Neuronal stem cell (in vitro differentiated cells): Measurements from ENCODE around the gene MICU1.

ENCODE experiments used
- DNase-seq: peaks from one replicate; pipeline ENCODE4 v3.0.0-alpha.2; 2013; ENCODE audit warnings: low spot score
- H2AFZ ChIP-seq: one replicate; pipeline ENCODE4 v1.6.1; 2013; ENCODE audit warnings: mild to moderate bottlenecking, low read length, inconsistent platforms
- H2AK5ac ChIP-seq: 2 replicates; pipeline ENCODE4 v1.6.1; 2013; ENCODE audit warnings: low read depth, mild to moderate bottlenecking, inconsistent platforms, low read length, moderate library complexity, mixed read lengths
- H2BK120ac ChIP-seq: 2 replicates; pipeline ENCODE4 v1.6.1; 2013; ENCODE audit warnings: low read depth, mild to moderate bottlenecking, inconsistent platforms, low read length, moderate library complexity, mixed read lengths
- H2BK12ac ChIP-seq: one replicate; pipeline ENCODE4 v1.6.1; 2013; ENCODE audit warnings: low read length, inconsistent platforms
- H2BK15ac ChIP-seq: 2 replicates; pipeline ENCODE4 v1.6.1; 2013; ENCODE audit warnings: mild to moderate bottlenecking, low read length, inconsistent platforms, mixed read lengths
- H2BK5ac ChIP-seq: one replicate; pipeline ENCODE4 v1.6.1; 2013; ENCODE audit warnings: inconsistent platforms, mild to moderate bottlenecking, low read length, moderate library complexity
- H3K14ac ChIP-seq: one replicate; pipeline ENCODE4 v1.6.1; 2013; ENCODE audit warnings: low read length, inconsistent platforms
- H3K18ac ChIP-seq: 2 replicates; pipeline ENCODE4 v1.6.1; 2013; ENCODE audit warnings: low read length, inconsistent platforms
- H3K23ac ChIP-seq: 2 replicates; pipeline ENCODE4 v1.6.1; 2013; ENCODE audit warnings: low read depth, mild to moderate bottlenecking, mixed read lengths, low read length, inconsistent platforms; ENCODE audit not compliant: poor library complexity
- H3K27ac ChIP-seq: replicated peaks from 3 replicates; pipeline ENCODE4 v1.5.1; 2013; ENCODE audit warnings: low read length, inconsistent platforms
- H3K27me3 ChIP-seq, 3 experiments: 2 replicates each; pipeline ENCODE4 v1.6.1; 2013; ENCODE audit warnings: low read length in 3 of 3, mild to moderate bottlenecking in 2 of 3, inconsistent platforms in 1 of 3, low read depth in 1 of 3, mixed read lengths in 1 of 3, moderate library complexity in 1 of 3; ENCODE audit not compliant: control insufficient read depth in 3 of 3, insufficient read depth in 3 of 3
- H3K36me3 ChIP-seq, 2 donors: replicated peaks in 1 of 2; 2 replicates each; pipeline ENCODE4 v1.6.1; 2013; ENCODE audit warnings: low read length in 2 of 2; ENCODE audit not compliant: control insufficient read depth in 2 of 2, insufficient read depth in 2 of 2
- H3K4ac ChIP-seq: 2 replicates; pipeline ENCODE4 v1.6.1; 2013; ENCODE audit warnings: inconsistent platforms, mild to moderate bottlenecking, low read length, moderate library complexity
- H3K4me1 ChIP-seq, 2 donors: 1 replicate in 1 of 2; 2 replicates in 1 of 2; pipeline ENCODE4 v1.6.1; 2013; ENCODE audit warnings: low read length in 2 of 2, low read depth in 1 of 2; ENCODE audit not compliant: control insufficient read depth in 2 of 2, insufficient read depth in 1 of 2
- H3K4me2 ChIP-seq: one replicate; pipeline ENCODE4 v1.6.1; 2013; ENCODE audit warnings: mild to moderate bottlenecking, low read length, inconsistent platforms; ENCODE audit not compliant: insufficient read depth, poor library complexity, severe bottlenecking
- H3K4me3 ChIP-seq, 2 donors: 2 replicates each; pipeline ENCODE4 v1.5.1; 2013; ENCODE audit warnings: low read length in 2 of 2, mild to moderate bottlenecking in 2 of 2, inconsistent platforms in 1 of 2, moderate library complexity in 1 of 2
- H3K79me1 ChIP-seq: one replicate; pipeline ENCODE4 v1.6.1; 2013; ENCODE audit warnings: low read depth, mild to moderate bottlenecking, inconsistent platforms, low read length, moderate library complexity
- H3K9ac ChIP-seq: one replicate; pipeline ENCODE4 v1.6.1; 2013; ENCODE audit warnings: mild to moderate bottlenecking, low read depth, low read length, inconsistent platforms; ENCODE audit not compliant: poor library complexity
- H3K9me3 ChIP-seq, 2 donors: replicated peaks in 1 of 2; 2 replicates each; pipeline versions ENCODE3 to v1.6.1; 2013; ENCODE audit warnings: low read length in 2 of 2, mild to moderate bottlenecking in 2 of 2, inconsistent platforms in 1 of 2, low read depth in 1 of 2, mixed read lengths in 1 of 2, moderate library complexity in 1 of 2; ENCODE audit not compliant: control insufficient read depth in 2 of 2, insufficient read depth in 1 of 2
- H4K8ac ChIP-seq: one replicate; pipeline ENCODE4 v1.6.1; 2013; ENCODE audit warnings: low read depth, mild to moderate bottlenecking, inconsistent platforms, low read length, moderate library complexity
- H4K91ac ChIP-seq: one replicate; pipeline ENCODE4 v1.6.1; 2013; ENCODE audit warnings: low read length, low read depth, mild to moderate bottlenecking, inconsistent platforms; ENCODE audit not compliant: poor library complexity
- WGBS, 2 donors: extraction: QIAGEN DNeasy Blood & Tissue Kit; methylation state at CpG; one replicate each; pipeline ENCODE4 v1.1.7; 2013; ENCODE audit warnings: missing lambda C conversion rate in 2 of 2, mixed read lengths in 1 of 2; ENCODE audit not compliant: insufficient read length in 2 of 2, insufficient replicate concordance in 1 of 2; ENCODE audit errors: extremely low coverage in 2 of 2; 5-methylcytosine and 5-hydroxymethylcytosine counted together

The MICU1 gene

DNA sequence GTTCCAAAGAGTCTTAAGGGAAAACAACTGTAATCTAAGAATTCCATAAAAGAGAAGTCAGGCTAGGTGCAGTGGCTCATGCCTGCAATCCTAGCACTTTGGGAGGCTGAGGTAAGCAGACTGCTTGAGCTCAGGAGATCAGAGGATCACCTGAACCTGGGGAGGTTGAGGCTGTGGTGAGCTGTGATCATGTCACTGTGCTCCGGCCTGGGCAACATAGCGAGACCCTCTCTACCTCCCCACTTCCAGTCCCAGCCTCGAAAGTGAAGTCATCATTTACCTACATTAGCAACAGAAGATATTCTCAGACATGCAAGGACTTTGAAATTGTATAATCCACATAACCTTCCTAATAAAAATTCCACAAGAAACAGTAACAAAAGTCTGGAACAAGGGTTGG is 141.4 kb downstream of the MICU1 start:
- no peak overlapping the region for H2AK5ac ChIP-seq
- H3K36me3 ChIP-seq: no peaks in the 10 kb centered on the region
- H2BK120ac ChIP-seq: no peak overlapping the region
- H2AFZ ChIP-seq: no peak overlapping the region
- no peak overlapping the region for H2BK5ac ChIP-seq
- no peak overlapping the region for H3K18ac ChIP-seq
- no peak overlapping the region for H3K9ac ChIP-seq
- H3K4me2 ChIP-seq: no peak overlapping the region
- no CpG with 5 or more reads among the region's 3 CpGs for WGBS, 2 donors
- H3K4me3 ChIP-seq: no peak overlapping the region
- H3K27ac ChIP-seq: no peak overlapping the region
- DNase-seq: no peak
- H4K8ac ChIP-seq: no peak overlapping the region
- no peaks in the 10 kb centered on the region for H3K4me1 ChIP-seq
- H4K91ac ChIP-seq: no peak overlapping the region
- no peak overlapping the region for H3K14ac ChIP-seq
- H3K27me3 ChIP-seq: no peaks in the 10 kb centered on the region
- H3K9me3 ChIP-seq: no peaks in the 10 kb centered on the region
- H3K23ac ChIP-seq: no peak overlapping the region
- no peak overlapping the region for H3K4ac ChIP-seq
- H2BK12ac ChIP-seq: no peak overlapping the region
- H3K79me1 ChIP-seq: no peaks in the 10 kb centered on the region
- no peak overlapping the region for H2BK15ac ChIP-seq

DNA sequence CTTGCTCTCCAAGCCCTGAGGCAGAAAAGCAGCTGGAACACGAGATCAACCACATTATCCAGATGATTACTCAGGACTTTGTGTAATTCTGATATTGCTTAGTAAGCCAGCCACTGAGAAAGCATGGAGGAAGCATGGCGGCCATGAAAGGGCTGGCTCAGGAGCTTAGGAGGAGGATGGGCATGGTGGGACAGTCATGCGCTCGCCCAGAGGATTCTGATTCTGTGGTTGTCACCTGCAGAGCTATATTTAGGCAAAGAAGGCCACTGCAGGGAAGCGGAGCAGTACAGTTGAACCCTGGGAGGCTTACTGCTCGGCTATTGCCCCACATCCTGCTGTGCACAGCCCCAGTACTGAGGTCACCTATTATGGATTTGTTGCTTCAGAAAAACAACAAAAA is 142.4 kb downstream of the MICU1 start:
- Histone ChIP-seq H3K4me2 (no peak overlapping the region), H2AK5ac (no peak overlapping the region), H3K9ac (no peak overlapping the region), H2BK5ac (no peak overlapping the region), H3K4me3 (no peak overlapping the region), H2BK120ac (no peak overlapping the region), H3K79me1 (no peaks in the 10 kb centered on the region), H3K18ac (no peak overlapping the region), H3K36me3 (no peaks in the 10 kb centered on the region), H3K4me1 (no peaks in the 10 kb centered on the region), H2BK12ac (no peak overlapping the region), H3K27ac (no peak overlapping the region), H3K27me3 (no peaks in the 10 kb centered on the region), H4K8ac (no peak overlapping the region), H2AFZ (no peak overlapping the region), H3K9me3 (no peaks in the 10 kb centered on the region), H3K23ac (no peak overlapping the region), H3K14ac (no peak overlapping the region), H2BK15ac (no peak overlapping the region), H3K4ac (no peak overlapping the region), H4K91ac (no peak overlapping the region)
- DNase-seq: no peak
- WGBS, 2 donors: no CpG with 5 or more reads among the region's 6 CpGs

DNA sequence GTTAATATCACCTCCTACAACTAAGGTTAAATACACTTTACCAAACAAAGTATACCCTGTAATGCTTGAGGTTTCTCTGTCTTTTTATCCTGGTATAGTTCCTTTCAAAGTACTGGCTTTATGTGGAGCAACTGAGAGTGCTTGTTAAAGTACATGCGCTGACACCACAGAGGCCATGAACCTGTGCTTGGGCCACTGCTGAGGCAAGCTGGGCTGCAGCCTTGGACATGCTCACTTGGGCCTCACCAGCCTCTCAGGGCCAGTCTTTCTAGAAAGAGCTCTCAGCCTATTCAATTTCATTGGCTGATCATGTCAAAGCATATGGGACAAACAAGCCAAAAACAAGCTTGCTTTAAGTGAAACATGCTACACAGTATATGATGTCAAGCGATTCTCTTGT is 145.0 kb downstream of the MICU1 start:
- Histone ChIP-seq H2BK120ac (no peak overlapping the region), H3K4ac (no peak overlapping the region), H3K14ac (no peak overlapping the region), H3K18ac (no peak overlapping the region), H2BK15ac (no peak overlapping the region), H2BK5ac (no peak overlapping the region), H4K91ac (no peak overlapping the region), H4K8ac (no peak overlapping the region), H3K4me1 (no peaks in the 10 kb centered on the region), H2AK5ac (no peak overlapping the region), H2AFZ (no peak overlapping the region), H3K36me3 (peaks cover 0 to 9% of the 10 kb centered on the region in 2 donors), H3K23ac (no peak overlapping the region), H3K27ac (no peak overlapping the region), H2BK12ac (no peak overlapping the region), H3K9me3 (no peaks in the 10 kb centered on the region), H3K79me1 (no peaks in the 10 kb centered on the region), H3K27me3 (no peaks in the 10 kb centered on the region), H3K4me3 (no peak overlapping the region), H3K9ac (no peak overlapping the region), H3K4me2 (no peak overlapping the region)
- no CpG with 5 or more reads among the region's 2 CpGs for WGBS, 2 donors
- no peak for DNase-seq

DNA sequence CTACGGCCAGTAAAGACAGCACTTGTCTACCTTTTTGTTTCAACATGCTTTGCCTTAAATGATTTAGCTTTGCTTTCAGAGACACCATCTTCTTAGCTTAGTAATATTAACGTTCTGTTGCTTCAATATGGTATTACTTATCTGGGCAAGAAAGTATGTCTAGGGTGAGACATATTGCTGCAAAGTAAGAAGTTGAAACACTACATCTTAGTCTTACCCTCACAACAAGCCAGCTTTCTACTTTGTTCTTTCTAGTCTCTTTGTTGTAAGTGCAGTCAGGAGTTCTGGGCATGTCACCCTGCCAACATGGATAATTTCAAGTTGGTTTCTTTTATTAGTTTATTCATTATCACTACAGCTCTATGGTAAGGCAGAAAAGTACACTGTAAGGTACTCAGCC is 148.4 kb downstream of the MICU1 start:
- no peak overlapping the region for H2BK120ac ChIP-seq
- H3K27ac ChIP-seq: no peak overlapping the region
- H3K79me1 ChIP-seq: no peaks in the 10 kb centered on the region
- H2AK5ac ChIP-seq: no peak overlapping the region
- DNase-seq: no peak
- no peak overlapping the region for H3K4me3 ChIP-seq
- no peak overlapping the region for H3K23ac ChIP-seq
- no peak overlapping the region for H2BK15ac ChIP-seq
- H3K4ac ChIP-seq: no peak overlapping the region
- H3K9me3 ChIP-seq: no peaks in the 10 kb centered on the region
- H3K4me2 ChIP-seq: no peak overlapping the region
- peaks cover 4 to 31% of the 10 kb centered on the region in 2 donors for H3K36me3 ChIP-seq
- no CpG with 5 or more reads among the region's 2 CpGs for WGBS, 2 donors
- no peak overlapping the region for H3K9ac ChIP-seq
- H4K8ac ChIP-seq: no peak overlapping the region
- no peak overlapping the region for H2BK5ac ChIP-seq
- no peak overlapping the region for H2BK12ac ChIP-seq
- no peaks in the 10 kb centered on the region for H3K27me3 ChIP-seq
- no peak overlapping the region for H3K18ac ChIP-seq
- no peak overlapping the region for H2AFZ ChIP-seq
- H4K91ac ChIP-seq: no peak overlapping the region
- no peak overlapping the region for H3K14ac ChIP-seq
- H3K4me1 ChIP-seq: no peaks in the 10 kb centered on the region
